Measurements from ENCODE around the gene NOS1AP.

The NOS1AP gene

DNA sequence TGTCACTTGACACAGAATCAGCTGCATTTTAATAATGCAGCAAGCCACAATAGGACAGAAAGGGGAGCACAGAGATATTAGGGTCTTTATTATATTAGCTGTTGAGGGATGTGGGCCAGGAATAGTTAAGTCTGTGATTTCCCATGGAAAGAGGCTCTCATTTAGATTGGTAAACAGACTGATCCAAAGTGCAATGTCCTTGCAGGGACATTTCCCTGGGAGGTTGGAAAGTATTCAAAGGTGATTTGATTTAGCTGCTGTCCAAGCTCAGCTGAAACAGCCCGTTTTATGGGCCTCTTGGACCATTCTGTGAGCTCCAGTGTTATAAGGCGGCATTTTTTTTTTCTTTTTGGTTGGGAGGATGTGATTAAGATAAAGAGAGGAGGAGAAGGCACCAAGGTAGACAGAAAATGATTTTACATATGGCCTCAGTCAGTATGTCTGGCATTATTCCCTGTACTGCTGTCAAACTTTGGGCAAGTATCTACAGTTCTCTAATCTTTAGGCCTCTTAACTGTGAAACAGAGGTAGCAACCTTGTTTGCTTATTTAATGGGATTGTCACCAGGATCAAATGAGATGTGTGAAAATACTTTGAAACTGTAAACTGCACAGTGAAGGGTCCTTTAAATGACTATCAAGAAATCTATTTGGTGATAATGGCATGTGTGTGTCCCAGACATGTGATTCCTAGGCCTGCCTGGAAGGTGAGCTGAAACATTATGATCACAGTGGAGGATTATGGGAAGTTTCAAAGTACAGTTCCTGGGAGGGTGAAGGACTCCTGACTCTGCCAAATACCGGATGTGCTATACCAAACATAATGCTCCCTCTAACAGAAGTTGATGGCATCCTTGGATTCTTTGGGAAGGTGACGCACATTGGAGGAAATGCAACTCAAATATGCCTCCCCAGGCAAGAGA, 62.2 kb downstream of the NOS1AP start:
- TF ChIP-seq, protein P1, sequence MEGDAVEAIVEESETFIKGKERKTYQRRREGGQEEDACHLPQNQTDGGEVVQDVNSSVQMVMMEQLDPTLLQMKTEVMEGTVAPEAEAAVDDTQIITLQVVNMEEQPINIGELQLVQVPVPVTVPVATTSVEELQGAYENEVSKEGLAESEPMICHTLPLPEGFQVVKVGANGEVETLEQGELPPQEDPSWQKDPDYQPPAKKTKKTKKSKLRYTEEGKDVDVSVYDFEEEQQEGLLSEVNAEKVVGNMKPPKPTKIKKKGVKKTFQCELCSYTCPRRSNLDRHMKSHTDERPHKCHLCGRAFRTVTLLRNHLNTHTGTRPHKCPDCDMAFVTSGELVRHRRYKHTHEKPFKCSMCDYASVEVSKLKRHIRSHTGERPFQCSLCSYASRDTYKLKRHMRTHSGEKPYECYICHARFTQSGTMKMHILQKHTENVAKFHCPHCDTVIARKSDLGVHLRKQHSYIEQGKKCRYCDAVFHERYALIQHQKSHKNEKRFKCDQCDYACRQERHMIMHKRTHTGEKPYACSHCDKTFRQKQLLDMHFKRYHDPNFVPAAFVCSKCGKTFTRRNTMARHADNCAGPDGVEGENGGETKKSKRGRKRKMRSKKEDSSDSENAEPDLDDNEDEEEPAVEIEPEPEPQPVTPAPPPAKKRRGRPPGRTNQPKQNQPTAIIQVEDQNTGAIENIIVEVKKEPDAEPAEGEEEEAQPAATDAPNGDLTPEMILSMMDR (IDR thresholded peaks at IDR 0.05; ENCODE audit: low read depth, low read length): no peak
- Histone ChIP-seq H3K9me3 (ENCODE audit: severe bottlenecking) (no peaks in the 10 kb centered on the region), H3K27me3 (ENCODE audit: insufficient read depth, low read depth, severe bottlenecking) (no peaks in the 10 kb centered on the region), H3K36me3 (no peaks in the 10 kb centered on the region), H3K4me3 (ENCODE audit: low read depth, low read length) (no peak overlapping the region), H3K27ac (no peak overlapping the region)
- no peak for DNase-seq

DNA sequence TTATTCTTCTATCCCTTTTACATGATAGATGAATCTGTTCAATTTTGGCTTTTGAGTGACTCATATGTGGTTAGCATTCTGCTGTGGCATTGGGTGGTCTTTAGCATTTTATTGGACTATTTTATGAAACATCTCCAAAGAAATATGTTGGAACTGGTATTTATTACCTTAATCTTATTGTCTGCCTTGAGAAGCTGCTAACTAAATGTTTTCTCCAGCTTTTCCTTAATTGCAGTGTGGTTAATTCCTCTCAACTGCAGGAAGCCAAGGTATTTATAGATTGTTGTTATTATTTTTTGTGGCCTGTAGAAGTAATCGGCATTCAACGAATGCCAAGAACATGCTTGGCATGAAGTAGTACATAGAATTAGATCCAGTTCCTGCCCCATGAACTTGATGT, 64.1 kb downstream of the NOS1AP start:
- H3K27ac ChIP-seq: no peak overlapping the region
- no peak overlapping the region for H3K4me3 ChIP-seq (ENCODE audit: low read depth, low read length)
- H3K9me3 ChIP-seq (ENCODE audit: severe bottlenecking): no peaks in the 10 kb centered on the region
- no peaks in the 10 kb centered on the region; the same call in 1 of the 2 replicates for H3K36me3 ChIP-seq
- TF ChIP-seq, protein P1 (IDR thresholded peaks at IDR 0.05; ENCODE audit: low read depth, low read length): no peak
- no peak for DNase-seq
- no peaks in the 10 kb centered on the region for H3K27me3 ChIP-seq (ENCODE audit: insufficient read depth, low read depth, severe bottlenecking)

DNA sequence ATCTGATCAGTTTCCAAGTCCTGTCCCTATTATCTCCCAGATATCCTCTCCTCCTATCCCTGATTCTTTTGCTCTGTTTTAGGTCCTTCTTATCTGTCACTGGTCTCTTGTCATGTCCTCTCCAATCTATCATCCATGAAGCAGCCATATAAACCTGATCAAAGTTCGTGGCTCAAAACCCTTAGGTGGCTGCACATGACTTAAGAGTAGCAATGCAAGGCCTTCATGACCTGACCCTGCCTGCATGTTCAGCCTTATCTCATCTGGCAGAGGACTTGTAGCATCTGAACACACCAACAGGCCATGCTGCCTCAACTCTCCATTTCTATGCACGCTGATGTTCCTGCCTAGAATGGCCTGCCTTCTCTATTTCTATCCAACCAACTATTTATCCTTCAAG, 65.2 kb downstream of the NOS1AP start:
- TF ChIP-seq, protein P1 (IDR thresholded peaks at IDR 0.05; ENCODE audit: low read depth, low read length): no peak
- no peak for DNase-seq

DNA sequence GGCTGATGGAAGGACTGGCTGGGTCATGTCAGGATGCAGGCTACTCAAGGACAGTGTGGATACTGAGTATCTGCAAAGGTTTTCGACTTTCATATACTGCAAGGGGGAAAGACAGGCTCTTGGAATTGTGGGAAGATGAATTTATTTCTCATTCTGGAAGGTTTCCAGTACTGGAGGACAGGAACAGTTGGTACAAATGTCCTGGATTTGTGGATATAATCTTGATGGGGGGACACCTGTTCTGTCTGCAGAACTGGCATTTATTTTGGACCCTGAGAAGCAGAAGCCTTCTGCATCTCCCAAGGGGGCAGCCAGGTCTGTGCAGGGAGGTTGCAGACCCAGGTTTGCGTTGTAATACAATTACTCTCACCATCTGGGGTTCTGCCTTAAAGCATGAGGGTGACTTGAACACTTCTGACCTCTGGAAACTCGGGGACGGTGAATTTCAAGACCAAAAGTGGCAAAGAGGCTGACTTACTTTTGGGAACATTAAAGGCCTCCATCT, 65.8 kb downstream of the NOS1AP start:
- no peaks in the 10 kb centered on the region; the same call in 1 of the 2 replicates for H3K36me3 ChIP-seq
- TF ChIP-seq, protein P1 (IDR thresholded peaks at IDR 0.05; ENCODE audit: low read depth, low read length): no peak
- H3K4me3 ChIP-seq (ENCODE audit: low read depth, low read length): no peak overlapping the region
- H3K27ac ChIP-seq: no peak overlapping the region
- no peaks in the 10 kb centered on the region for H3K9me3 ChIP-seq (ENCODE audit: severe bottlenecking)
- no peaks in the 10 kb centered on the region for H3K27me3 ChIP-seq (ENCODE audit: insufficient read depth, low read depth, severe bottlenecking)
- no peak for DNase-seq

More for the DNA sequence above, 65.2 kb downstream of the NOS1AP start:
- Histone ChIP-seq H3K9me3 (ENCODE audit: severe bottlenecking) (no peaks in the 10 kb centered on the region), H3K27me3 (ENCODE audit: insufficient read depth, low read depth, severe bottlenecking) (no peaks in the 10 kb centered on the region), H3K4me3 (ENCODE audit: low read depth, low read length) (no peak overlapping the region), H3K36me3 (no peaks in the 10 kb centered on the region; the same call in 1 of the 2 replicates), H3K27ac (no peak overlapping the region)

DNA sequence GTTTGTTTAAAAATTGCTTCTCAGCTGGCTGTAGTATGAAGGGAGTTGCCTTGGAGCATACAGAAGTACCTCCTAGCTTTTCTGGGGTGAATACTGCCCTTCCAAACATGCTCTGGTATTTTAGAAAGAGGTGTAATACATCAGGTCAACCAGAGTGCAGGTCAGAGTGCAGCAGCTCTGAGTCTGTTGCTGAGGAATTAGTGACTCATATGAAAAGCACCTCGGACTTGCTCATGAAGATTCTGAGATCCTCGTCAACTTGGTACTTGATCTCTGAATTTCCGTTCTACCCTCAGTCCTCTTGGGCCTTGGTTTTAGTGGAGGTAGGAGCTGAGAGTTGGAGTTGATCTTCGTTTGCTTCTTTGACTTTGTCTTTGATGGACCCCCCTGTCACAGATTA, 67.3 kb downstream of the NOS1AP start:
- Histone ChIP-seq H3K9me3 (ENCODE audit: severe bottlenecking) (no peaks in the 10 kb centered on the region), H3K36me3 (no peaks in the 10 kb centered on the region; the same call in 1 of the 2 replicates), H3K4me3 (ENCODE audit: low read depth, low read length) (no peak overlapping the region), H3K27ac (no peak overlapping the region), H3K27me3 (ENCODE audit: insufficient read depth, low read depth, severe bottlenecking) (no peaks in the 10 kb centered on the region)
- TF ChIP-seq, protein P1 (IDR thresholded peaks at IDR 0.05; ENCODE audit: low read depth, low read length): no peak
- no peak for DNase-seq
